IPS-15b (cell line): Measurements from ENCODE around the gene COL1A1.

Experiments used
- H3K27me3 ChIP-seq: one replicate; pipeline ENCODE4 v1.6.1; 2013; ENCODE audit warnings: low read length; ENCODE audit not compliant: control insufficient read depth, insufficient read depth
- H3K36me3 ChIP-seq: one replicate; pipeline ENCODE4 v1.6.1; 2013; ENCODE audit warnings: low read length; ENCODE audit not compliant: control insufficient read depth, insufficient read depth
- H3K4me1 ChIP-seq: one replicate; pipeline ENCODE4 v1.6.1; 2013; ENCODE audit warnings: mild to moderate bottlenecking, low read length; ENCODE audit not compliant: control insufficient read depth, insufficient read depth
- H3K4me3 ChIP-seq: one replicate; pipeline ENCODE4 v1.5.1; 2013; ENCODE audit warnings: low read depth, low read length
- H3K9ac ChIP-seq: one replicate; pipeline ENCODE4 v1.6.1; 2013; ENCODE audit warnings: low read depth, mild to moderate bottlenecking, low read length
- H3K9me3 ChIP-seq: one replicate; pipeline ENCODE4 v1.6.1; 2013; ENCODE audit warnings: mild to moderate bottlenecking, low read length; ENCODE audit not compliant: control insufficient read depth, insufficient read depth

The COL1A1 gene

DNA sequence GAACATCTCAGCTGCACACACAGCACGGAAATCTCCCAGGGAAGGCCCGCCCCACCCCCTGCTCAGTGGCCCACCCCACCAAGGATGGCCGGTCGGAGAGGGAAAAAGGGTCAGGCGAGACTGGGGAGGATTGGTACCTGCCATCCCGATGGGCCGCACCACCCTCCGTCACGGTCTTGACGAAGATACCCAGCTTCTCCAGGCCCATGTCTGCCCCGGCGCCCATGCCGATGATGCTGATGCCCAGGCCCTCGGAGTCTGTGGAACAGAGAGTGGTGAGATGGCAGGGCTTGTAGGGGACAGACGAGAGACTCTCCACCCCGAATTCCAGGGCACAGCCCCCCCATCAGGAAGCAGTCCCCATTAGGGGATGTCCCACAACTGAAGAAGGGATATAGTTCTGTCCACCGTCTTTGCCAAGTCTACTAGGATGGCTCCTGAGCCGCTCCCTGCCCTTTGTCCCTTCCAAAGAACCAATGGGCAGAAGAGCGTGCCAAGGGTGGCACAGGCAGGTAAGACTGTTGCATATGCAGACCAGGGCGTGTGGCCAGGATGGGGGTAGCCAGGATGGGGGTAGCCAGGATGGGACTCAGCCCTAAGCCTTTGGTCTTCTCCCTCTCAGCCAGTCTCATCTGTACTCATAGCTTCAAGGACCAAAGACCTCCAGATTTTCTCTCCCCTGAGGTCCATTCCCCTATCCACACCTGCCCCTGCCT, 57.8 kb downstream of the COL1A1 start:
- Histone ChIP-seq H3K4me1 (peaks cover 5% of the 10 kb centered on the region), H3K9me3 (no peaks in the 10 kb centered on the region), H3K4me3 (no peak overlapping the region), H3K36me3 (peaks cover 37% of the 10 kb centered on the region), H3K9ac (no peak overlapping the region), H3K27me3 (no peaks in the 10 kb centered on the region)

DNA sequence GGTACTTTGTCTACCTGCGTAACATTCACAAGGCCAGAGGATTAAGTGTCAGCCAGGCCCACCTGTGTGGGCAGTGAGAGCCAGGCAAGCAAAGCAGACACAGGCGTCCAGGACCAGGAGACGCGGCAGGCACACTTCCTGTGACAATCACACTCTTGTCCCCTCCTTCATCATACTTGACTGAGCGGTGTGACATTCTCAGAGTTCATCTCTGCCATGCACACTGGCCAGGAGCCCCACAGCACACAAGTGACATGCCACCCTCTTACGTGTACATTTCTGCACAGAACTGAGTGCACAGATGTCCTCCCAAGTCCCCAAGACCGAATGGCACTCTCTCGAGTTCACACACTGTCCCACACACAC, 59.7 kb downstream of the COL1A1 start:
- no peaks in the 10 kb centered on the region for H3K27me3 ChIP-seq
- peaks cover 4% of the 10 kb centered on the region for H3K4me1 ChIP-seq
- H3K9ac ChIP-seq: no peak overlapping the region
- H3K9me3 ChIP-seq: no peaks in the 10 kb centered on the region
- peaks cover 49% of the 10 kb centered on the region for H3K36me3 ChIP-seq
- H3K4me3 ChIP-seq: no peak overlapping the region

DNA sequence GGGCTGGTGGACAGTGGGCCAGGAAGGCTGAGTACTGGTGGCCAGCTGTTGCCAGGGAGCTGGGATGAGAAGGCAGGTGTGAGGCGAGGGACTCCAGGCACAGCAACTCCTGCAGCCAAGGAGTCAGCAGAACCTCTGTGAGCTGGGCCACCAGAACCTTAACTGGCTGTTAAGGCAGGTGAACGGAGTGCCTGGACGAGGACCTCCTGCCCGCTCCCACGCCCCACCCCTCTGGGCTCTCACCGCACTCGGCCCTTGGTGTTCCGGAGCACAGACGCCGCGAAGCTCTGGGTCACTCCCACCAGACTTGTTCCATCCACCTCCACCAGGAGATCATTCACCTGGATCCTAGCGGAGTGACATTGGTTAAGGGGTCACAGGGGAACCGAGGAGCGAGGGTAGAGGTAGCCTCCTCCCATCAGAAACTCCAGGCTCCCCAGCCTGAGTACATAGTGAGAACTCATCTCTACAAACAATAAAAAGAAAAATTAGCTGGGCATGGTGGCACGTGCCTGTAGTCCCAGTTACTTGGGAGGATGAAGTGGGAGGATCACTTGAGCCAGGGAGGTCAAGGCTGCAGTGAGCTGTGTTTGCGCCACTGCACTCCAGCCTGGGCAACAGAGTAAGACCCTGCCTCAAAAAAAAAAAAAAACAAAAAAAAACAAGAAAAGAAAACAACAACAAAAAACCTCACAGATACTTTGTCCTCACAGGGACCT, 60.2 kb downstream of the COL1A1 start:
- Histone ChIP-seq H3K27me3 (no peaks in the 10 kb centered on the region), H3K9me3 (no peaks in the 10 kb centered on the region), H3K4me1 (no peaks in the 10 kb centered on the region), H3K9ac (no peak overlapping the region), H3K36me3 (peaks cover 49% of the 10 kb centered on the region), H3K4me3 (no peak overlapping the region)

DNA sequence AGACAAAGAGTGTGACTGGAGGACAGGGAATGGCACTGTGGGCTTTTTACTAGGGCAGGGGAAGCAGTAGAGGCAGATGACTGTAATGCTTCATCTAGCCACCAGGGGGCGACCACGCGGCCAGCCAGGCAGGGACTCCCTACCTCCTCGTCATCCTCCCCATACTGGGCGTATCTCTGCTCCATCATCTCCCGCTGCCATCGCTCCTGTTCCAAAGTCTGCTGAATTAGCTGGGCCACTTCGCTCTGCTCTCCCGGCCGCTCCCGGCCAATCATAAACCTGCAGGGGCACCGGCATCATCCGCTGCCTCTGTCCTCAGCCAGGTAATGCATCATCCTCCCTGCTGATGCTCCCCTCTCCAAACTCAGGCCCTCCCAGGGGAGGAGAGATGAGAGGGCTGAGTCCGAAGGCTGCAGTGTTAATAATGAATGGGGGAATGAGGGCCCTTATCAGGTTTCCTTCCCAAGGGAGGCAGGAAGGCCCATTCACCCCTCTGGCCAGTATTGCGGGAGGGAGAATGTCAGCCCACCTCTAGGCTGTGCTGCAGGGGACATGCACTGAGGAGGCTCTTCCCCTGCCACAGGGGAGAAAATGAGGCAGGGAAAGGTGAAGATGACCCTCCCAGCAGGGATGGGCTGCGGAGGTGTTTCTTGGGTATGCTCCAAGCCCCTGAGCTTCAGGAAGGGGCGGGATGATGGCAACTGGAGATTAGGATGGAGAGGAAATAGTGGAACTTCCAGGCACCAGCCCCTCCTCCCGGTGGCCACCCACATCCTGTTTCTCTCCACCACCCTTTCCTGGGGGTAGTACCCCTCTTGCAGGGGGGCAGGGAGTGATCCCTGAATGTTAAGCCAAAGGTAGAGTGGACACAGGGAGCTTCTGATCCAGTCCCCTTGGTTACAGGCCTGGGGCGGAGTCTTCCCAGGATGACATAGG, 61.2 kb downstream of the COL1A1 start:
- H3K36me3 ChIP-seq: peaks cover 52% of the 10 kb centered on the region
- H3K9ac ChIP-seq: no peak overlapping the region
- H3K9me3 ChIP-seq: no peaks in the 10 kb centered on the region
- H3K4me1 ChIP-seq: no peaks in the 10 kb centered on the region
- H3K27me3 ChIP-seq: no peaks in the 10 kb centered on the region
- no peak overlapping the region for H3K4me3 ChIP-seq

DNA sequence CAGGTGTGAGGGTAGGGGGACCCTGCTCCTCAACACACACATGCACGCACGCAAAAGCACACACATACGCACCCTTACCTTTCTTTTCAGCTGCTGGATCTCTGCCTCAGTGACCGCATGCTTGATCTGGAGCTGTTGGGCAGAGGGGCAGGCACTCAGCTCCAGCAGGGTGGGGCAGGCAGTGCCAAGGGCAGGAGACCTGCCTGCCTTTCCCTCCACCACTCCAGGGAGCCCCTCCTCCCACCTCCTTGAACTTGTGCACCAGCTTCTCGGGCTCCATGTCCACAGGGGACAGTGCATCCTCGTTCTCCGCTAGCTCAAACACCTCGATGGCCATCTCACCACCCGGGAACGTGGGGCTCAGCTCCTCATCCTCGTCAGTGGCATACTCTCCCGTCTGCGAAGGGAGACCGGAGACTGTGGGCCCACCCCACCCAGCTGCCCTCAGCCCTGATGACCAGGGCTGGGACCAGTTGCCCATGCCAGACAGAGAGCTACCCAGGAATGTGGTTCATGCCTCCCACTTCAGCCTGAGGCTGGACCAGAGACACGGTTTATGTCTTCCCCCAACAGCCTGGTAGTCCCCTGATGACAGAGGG, 62.1 kb downstream of the COL1A1 start:
- H3K4me3 ChIP-seq: no peak overlapping the region
- H3K9ac ChIP-seq: no peak overlapping the region
- peaks cover 47% of the 10 kb centered on the region for H3K36me3 ChIP-seq
- H3K4me1 ChIP-seq: peaks cover 1% of the 10 kb centered on the region
- H3K9me3 ChIP-seq: no peaks in the 10 kb centered on the region
- H3K27me3 ChIP-seq: no peaks in the 10 kb centered on the region

DNA sequence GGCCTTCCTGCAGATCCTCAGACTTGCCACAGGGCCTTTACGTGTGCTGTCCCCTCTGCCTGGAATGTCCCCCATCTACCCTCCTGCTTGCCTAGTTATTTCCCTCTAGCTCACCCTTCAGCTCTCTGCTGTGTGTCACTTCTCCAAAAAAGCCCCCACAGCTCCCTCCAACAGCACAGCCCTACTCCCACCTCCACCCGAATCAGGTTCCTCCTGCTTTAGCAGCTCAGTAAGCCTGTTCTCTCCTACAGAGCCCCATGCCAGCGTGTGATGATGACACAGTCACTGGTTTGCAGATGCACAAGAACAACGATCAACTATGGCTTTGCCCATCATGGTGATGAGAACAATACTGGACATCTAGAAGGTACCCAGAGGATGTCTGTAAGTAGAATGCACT, 64.4 kb downstream of the COL1A1 start:
- Histone ChIP-seq H3K36me3 (peaks cover 34% of the 10 kb centered on the region), H3K4me1 (peaks cover 15% of the 10 kb centered on the region), H3K9ac (no peak overlapping the region), H3K9me3 (no peaks in the 10 kb centered on the region), H3K27me3 (peaks cover 5% of the 10 kb centered on the region), H3K4me3 (no peak overlapping the region)

DNA sequence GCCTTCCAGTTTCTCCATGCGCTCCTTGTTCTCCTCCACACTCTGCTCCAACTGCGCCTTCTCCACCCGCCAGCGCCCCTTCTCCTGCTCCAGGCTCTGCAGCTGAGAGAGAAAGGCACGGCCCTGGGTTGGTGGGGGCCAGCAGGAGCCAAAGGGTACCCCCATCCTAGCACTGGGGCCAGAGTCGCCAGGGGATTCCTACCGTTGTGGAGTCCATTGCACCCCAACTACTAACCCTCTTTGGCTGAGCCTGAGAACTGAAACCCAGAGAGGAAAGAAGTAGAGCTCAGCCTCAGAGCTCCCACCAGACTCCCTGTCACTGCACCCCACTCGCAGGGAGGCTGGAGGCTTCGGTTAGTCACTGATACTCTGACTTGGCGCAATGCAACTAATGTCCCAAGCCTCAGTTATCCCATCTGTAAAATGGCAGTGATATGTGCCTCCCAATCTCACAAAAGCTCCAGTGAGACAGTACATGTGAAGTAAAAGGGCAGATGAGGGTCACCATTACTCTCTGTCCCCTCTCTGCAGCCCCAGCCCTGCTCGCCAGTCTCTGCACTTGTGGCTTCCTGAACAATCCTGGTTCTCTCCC, 65.2 kb downstream of the COL1A1 start:
- H3K4me1 ChIP-seq: peaks cover 17% of the 10 kb centered on the region
- peaks cover 8% of the 10 kb centered on the region for H3K27me3 ChIP-seq
- H3K36me3 ChIP-seq: peaks cover 31% of the 10 kb centered on the region
- no peak overlapping the region for H3K4me3 ChIP-seq
- H3K9me3 ChIP-seq: no peaks in the 10 kb centered on the region
- H3K9ac ChIP-seq: no peak overlapping the region

DNA sequence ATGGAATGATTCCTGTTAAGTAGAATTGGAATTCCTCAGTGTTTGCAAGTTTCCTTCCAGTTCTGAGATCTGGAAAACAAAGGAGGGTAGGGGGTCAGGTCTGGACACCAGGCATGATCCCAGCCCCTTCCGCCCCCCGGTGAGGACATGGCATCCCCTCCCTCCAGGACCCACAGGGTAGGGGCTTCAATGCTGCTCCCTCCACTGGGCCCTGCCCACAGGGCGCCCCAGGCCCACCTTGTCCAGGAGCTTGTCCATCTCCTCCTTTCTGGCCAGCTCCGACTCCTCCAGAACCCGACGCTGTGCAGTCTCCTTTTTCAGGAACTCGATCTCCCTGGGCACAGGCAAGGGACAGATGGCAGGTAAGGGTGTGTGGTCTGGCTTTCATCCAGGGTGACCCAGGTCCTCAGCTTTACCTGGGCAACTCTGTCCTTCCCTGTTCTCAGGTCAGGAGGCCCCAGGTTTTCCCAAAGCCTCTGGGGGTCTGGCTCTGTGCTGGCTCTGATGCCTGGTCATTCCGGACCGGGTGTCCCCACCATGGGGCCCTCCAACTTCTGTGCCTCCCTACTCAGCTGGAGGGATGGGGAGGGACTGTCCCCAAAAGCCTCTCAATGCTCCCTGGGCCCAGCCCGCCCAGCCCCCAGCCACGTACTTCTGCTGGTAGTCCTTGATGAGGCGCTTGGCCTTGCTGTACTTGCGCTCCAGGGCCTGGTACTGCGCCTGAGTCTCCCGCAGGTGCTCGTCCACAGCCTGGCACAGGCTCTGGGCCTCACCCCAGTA, 65.9 kb downstream of the COL1A1 start:
- Histone ChIP-seq H3K27me3 (peaks cover 8% of the 10 kb centered on the region), H3K36me3 (peaks cover 27% of the 10 kb centered on the region), H3K4me1 (peaks cover 22% of the 10 kb centered on the region), H3K9me3 (no peaks in the 10 kb centered on the region), H3K9ac (no peak overlapping the region), H3K4me3 (no peak overlapping the region)

DNA sequence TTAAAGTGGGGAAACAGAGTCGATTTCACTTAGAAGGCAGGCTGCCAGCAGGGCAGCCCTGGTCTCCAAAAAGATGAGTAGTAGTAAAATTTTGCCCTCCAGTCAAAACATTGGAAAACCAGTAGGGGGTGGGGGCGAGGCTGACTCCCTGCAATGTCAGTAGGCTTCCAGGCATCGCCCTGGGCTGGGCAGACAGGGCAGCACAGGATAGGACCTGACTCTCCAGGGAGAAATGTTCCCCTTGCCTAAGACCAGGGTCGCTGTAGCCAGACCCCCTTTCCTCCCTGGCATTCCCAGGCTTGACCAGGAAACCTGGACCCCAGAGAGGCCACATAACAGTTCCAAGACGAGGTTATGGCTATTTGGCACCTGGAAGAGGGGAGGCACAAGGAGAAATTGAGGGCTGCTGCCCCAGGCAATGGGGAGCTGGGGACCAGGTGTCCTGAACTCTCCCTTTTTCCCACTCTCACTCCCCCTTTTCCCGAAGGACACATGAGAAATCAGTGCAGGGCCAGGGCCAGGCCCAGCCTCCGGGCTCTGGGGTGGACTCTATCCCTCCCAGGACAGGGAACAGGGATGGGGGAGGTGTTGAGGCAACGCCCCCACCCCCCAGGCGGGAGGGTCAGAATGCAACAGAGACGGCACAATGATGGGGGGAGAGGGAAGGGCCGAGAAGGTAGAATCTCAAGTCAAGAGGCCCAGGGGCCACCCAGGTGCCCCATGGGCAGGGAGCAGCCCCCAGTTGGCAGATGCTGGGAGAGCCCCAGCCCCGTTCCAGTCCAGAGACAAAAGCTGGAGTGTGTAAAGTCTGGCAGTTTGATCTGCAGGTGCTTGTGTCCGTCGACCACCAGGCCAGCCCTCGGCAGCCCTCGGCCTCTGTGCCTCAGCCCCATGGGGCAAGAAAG, 67.0 kb downstream of the COL1A1 start:
- peaks cover 24% of the 10 kb centered on the region for H3K36me3 ChIP-seq
- no peak overlapping the region for H3K9ac ChIP-seq
- H3K4me3 ChIP-seq: no peak overlapping the region
- H3K27me3 ChIP-seq: peaks cover 8% of the 10 kb centered on the region
- peaks cover 22% of the 10 kb centered on the region for H3K4me1 ChIP-seq
- H3K9me3 ChIP-seq: no peaks in the 10 kb centered on the region

DNA sequence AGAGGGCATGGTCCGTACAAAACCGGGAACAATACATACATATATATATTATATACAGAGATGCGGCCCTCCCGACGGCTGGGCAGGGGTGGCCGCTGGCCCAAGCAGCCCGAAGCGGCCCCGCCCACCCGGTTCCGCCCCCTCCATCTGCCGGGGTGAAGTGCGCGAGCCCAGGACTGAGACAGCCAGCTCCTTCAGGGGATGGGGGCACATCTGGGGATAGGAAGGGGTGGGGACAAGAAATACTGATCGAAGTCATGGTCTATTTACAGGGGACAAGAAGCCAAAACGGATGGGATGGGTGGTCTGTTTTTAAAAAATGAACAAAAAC, 67.7 kb downstream of the COL1A1 start:
- Histone ChIP-seq H3K9ac (no peak overlapping the region), H3K36me3 (peaks cover 17% of the 10 kb centered on the region), H3K4me3 (no peak overlapping the region), H3K27me3 (peaks cover 8% of the 10 kb centered on the region), H3K9me3 (no peaks in the 10 kb centered on the region), H3K4me1 (peaks cover 22% of the 10 kb centered on the region)
